ENCODE results near the gene GALNT12.

Gene GALNT12

GRCh38 chr9:98798254-98798653 lies 9.2 kb upstream of the GALNT12 start:
- Histone ChIP-seq H3K27ac (ENCODE audit: low read length) (no peak overlapping the region), H2AFZ (ENCODE audit: low read depth, low read length) (no peak overlapping the region), H3K4me3 (ENCODE audit: low read length) (no peak overlapping the region), H4K20me1 (ENCODE audit: insufficient read depth, low read length) (0 out of 2 replicates have a peak, but pooled peaks cover 4% of the 10 kb centered on the region), H3K27me3 (ENCODE audit: low read depth, low read length) (peaks cover 2% of the 10 kb centered on the region; the same call in 1 of the 2 replicates), H3K36me3 (replicated peaks; ENCODE audit: low read depth, low read length) (no peaks in the 10 kb centered on the region), H3K9ac (ENCODE audit: low read length) (no peak overlapping the region), H3K4me1 (ENCODE audit: low read length) (peaks cover 18% of the 10 kb centered on the region), H3K4me2 (ENCODE audit: low read length) (no peak overlapping the region), H3K79me2 (ENCODE audit: low read length) (peaks cover 21% of the 10 kb centered on the region), H3K9me3 (ENCODE audit: insufficient read depth, low read length) (no peaks in the 10 kb centered on the region)
- TF ChIP-seq EZH2phosphoT487 (IDR thresholded peaks at IDR 0.05; ENCODE audit: low read depth) (no peak), CTCF (IDR thresholded peaks at IDR 0.05; ENCODE audit: low read depth, low read length) (no peak)

DNA sequence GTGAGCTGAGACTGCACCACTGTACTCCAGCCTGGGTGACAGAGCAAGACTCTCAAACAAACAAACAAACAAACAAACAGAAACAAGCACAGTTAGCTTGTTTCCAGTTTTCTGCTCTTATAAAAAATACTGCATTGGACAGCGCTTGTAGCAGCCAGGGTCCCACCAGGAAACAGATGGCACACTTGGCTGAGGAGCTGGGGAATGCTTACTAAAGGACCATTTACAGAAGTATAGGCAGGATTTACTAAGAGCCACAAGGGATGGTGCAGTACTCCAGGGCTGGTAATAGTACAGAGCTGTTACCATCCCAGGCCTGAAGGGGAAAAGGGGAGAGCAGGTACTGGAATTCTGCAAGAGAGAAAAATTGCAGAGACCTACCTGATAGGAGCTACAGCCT lies 5.9 kb upstream of the GALNT12 start:
- no peak overlapping the region for H2AFZ ChIP-seq (ENCODE audit: low read depth, low read length)
- TF ChIP-seq EZH2phosphoT487 (IDR thresholded peaks at IDR 0.05; ENCODE audit: low read depth) (no peak), CTCF (IDR thresholded peaks at IDR 0.05; ENCODE audit: low read depth, low read length) (no peak)

GRCh38 chr9:98801969-98802371 lies 5.5 kb upstream of the GALNT12 start:
- Histone ChIP-seq H3K4me3 (ENCODE audit: low read length) (no peak overlapping the region), H3K36me3 (replicated peaks; ENCODE audit: low read depth, low read length) (no peaks in the 10 kb centered on the region), H4K20me1 (ENCODE audit: insufficient read depth, low read length) (no peaks in the 10 kb centered on the region), H3K9ac (ENCODE audit: low read length) (no peak overlapping the region), H3K27me3 (ENCODE audit: low read depth, low read length) (peaks cover 27% of the 10 kb centered on the region), H3K27ac (ENCODE audit: low read length) (no peak overlapping the region), H3K4me2 (ENCODE audit: low read length) (no peak overlapping the region), H3K9me3 (ENCODE audit: insufficient read depth, low read length) (no peaks in the 10 kb centered on the region), H2AFZ (ENCODE audit: low read depth, low read length) (no peak overlapping the region), H3K79me2 (ENCODE audit: low read length) (no peaks in the 10 kb centered on the region), H3K4me1 (ENCODE audit: low read length) (peaks cover 12% of the 10 kb centered on the region)
- no peak for TF ChIP-seq CTCF (IDR thresholded peaks at IDR 0.05; ENCODE audit: low read depth, low read length)
- TF ChIP-seq EZH2phosphoT487 (IDR thresholded peaks at IDR 0.05; ENCODE audit: low read depth): no peak

More for the DNA sequence above, 5.9 kb upstream of the GALNT12 start:
- Histone ChIP-seq H3K27ac (ENCODE audit: low read length) (no peak overlapping the region), H3K79me2 (ENCODE audit: low read length) (no peaks in the 10 kb centered on the region), H3K9ac (ENCODE audit: low read length) (no peak overlapping the region), H3K4me1 (ENCODE audit: low read length) (peaks cover 9% of the 10 kb centered on the region), H3K36me3 (replicated peaks; ENCODE audit: low read depth, low read length) (no peaks in the 10 kb centered on the region), H3K9me3 (ENCODE audit: insufficient read depth, low read length) (no peaks in the 10 kb centered on the region), H4K20me1 (ENCODE audit: insufficient read depth, low read length) (no peaks in the 10 kb centered on the region), H3K27me3 (ENCODE audit: low read depth, low read length) (peaks cover 27% of the 10 kb centered on the region), H3K4me3 (ENCODE audit: low read length) (no peak overlapping the region), H3K4me2 (ENCODE audit: low read length) (no peak overlapping the region)

DNA sequence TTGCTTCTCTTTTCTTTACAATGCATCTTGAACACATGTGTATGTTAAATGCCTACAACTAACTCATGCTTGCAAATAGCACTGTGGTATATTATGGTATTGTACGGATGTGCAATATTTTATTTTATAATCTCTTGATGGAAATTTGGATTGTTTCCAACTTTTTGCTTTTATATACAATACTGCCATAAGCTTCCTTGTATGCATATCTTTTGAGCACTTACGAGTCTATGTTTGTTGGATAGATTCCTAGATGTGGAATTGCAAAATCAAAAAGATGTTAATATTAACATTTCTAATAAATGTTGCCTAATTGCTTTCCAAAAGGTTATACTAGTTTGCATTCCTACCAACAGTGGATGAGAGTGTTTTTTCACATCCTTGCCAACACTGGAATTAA lies 3.4 kb upstream of the GALNT12 start:
- H3K36me3 ChIP-seq (replicated peaks; ENCODE audit: low read depth, low read length): no peaks in the 10 kb centered on the region
- no peak overlapping the region for H3K9ac ChIP-seq (ENCODE audit: low read length)
- H3K4me1 ChIP-seq (ENCODE audit: low read length): peaks cover 23% of the 10 kb centered on the region
- H2AFZ ChIP-seq (ENCODE audit: low read depth, low read length): no peak overlapping the region
- H3K27me3 ChIP-seq (ENCODE audit: low read depth, low read length): peaks cover 27% of the 10 kb centered on the region
- H3K9me3 ChIP-seq (ENCODE audit: insufficient read depth, low read length): no peaks in the 10 kb centered on the region
- TF ChIP-seq CTCF (IDR thresholded peaks at IDR 0.05; ENCODE audit: low read depth, low read length): no peak
- no peak for TF ChIP-seq EZH2phosphoT487 (IDR thresholded peaks at IDR 0.05; ENCODE audit: low read depth)
- no peaks in the 10 kb centered on the region for H4K20me1 ChIP-seq (ENCODE audit: insufficient read depth, low read length)
- no peak overlapping the region for H3K27ac ChIP-seq (ENCODE audit: low read length)
- H3K79me2 ChIP-seq (ENCODE audit: low read length): no peaks in the 10 kb centered on the region
- no peak overlapping the region for H3K4me2 ChIP-seq (ENCODE audit: low read length)
- H3K4me3 ChIP-seq (ENCODE audit: low read length): no peak overlapping the region
